HG02884 (cell line): ENCODE results near the gene MARCKS.
"Not testable (repeated sequence)": the region's sequence is repeated elsewhere in the genome, so short reads cannot be mapped to it uniquely, and the experiment has no call there.

ENCODE experiments used
- ATAC-seq: cut with Tn5 transposase; IDR thresholded peaks from one replicate; pipeline ENCODE4 v1.9.1; 2021; ENCODE audit warnings: mild to moderate bottlenecking, moderate library complexity; ENCODE audit not compliant: unreplicated experiment

The MARCKS gene

GRCh38 chr6:113882336-113883022, 25.3 kb downstream of the MARCKS start:
- no peak for ATAC-seq

GRCh38 chr6:113884011-113884410, 26.9 kb downstream of the MARCKS start:
- no peak for ATAC-seq

GRCh38 chr6:113886512-113886911, 29.4 kb downstream of the MARCKS start:
- ATAC-seq = no peak

GRCh38 chr6:113888493-113888892, 31.3 kb downstream of the MARCKS start:
- no peak for ATAC-seq

GRCh38 chr6:113888956-113889630, 31.9 kb downstream of the MARCKS start:
- ATAC-seq = no peak

- no peak for ATAC-seq
These were observed 36.3 kb downstream of the MARCKS start for GRCh38 chr6:113893451-113893850.

- no peak for ATAC-seq
These were observed 36.7 kb downstream of the MARCKS start for GRCh38 chr6:113893866-113894265.

GRCh38 chr6:113894712-113895674, 37.8 kb downstream of the MARCKS start:
- ATAC-seq = no peak

- ATAC-seq = no peak
These were observed 44.3 kb downstream of the MARCKS start for GRCh38 chr6:113901482-113901881.

GRCh38 chr6:113903666-113904330, 46.7 kb downstream of the MARCKS start:
- no peak for ATAC-seq

GRCh38 chr6:113907102-113907815, 50.1 kb downstream of the MARCKS start:
- no peak for ATAC-seq

- ATAC-seq = no peak
These were observed 51.7 kb downstream of the MARCKS start for GRCh38 chr6:113908801-113909200.

- no peak for ATAC-seq
These were observed 52.2 kb downstream of the MARCKS start for GRCh38 chr6:113909224-113909856.

GRCh38 chr6:113910285-113910684, 53.1 kb downstream of the MARCKS start:
- ATAC-seq = not testable (repeated sequence)
